Thoracic aorta (tissue), 2 donors: ENCODE measurements around the gene KANSL1L. TPM values are rescaled to one million over a fixed set of nuclear protein-coding genes. Genes with fewer than 3 reads are reported as not detected.

ENCODE experiments used
- ATAC-seq: fragments of 150-250 bp; one replicate; pipeline ENCODE4 v1.8.0; 2017; ENCODE audit warnings: low read depth; ENCODE audit not compliant: insufficient number of reproducible peaks, low FRiP score
- DNase-seq: peaks from one replicate; pipeline ENCODE4 v3.0.0-alpha.2; 2020; ENCODE audit warnings: low spot score
- H3K27ac ChIP-seq, 2 donors: fragments of 200-600 bp; sonication (generic); 1 replicate in 1 of 2; 2 replicates in 1 of 2; pipeline ENCODE4 v1.5.1; 2016; ENCODE audit warnings: mild to moderate bottlenecking in 2 of 2, moderate library complexity in 2 of 2
- H3K27me3 ChIP-seq: fragments of 200-600 bp; sonication (generic); replicated peaks from 2 replicates; pipeline ENCODE4 v1.6.0; 2016; ENCODE audit warnings: mild to moderate bottlenecking; ENCODE audit not compliant: insufficient read depth
- H3K36me3 ChIP-seq: fragments of 200-600 bp; sonication (generic); one replicate; pipeline ENCODE4 v1.5.1; 2016
- H3K4me1 ChIP-seq, 2 donors: fragments of 200-600 bp; sonication (generic); 1 replicate in 1 of 2; 2 replicates in 1 of 2; pipeline versions ENCODE4 v1.5.1 to v1.6.0; 2016; ENCODE audit warnings: low read depth in 2 of 2, mild to moderate bottlenecking in 1 of 2; ENCODE audit not compliant: control insufficient read depth in 1 of 2
- H3K4me3 ChIP-seq: fragments of 200-600 bp; sonication (generic); 2 replicates; pipeline ENCODE4 v1.5.1; 2016; ENCODE audit warnings: mild to moderate bottlenecking
- H3K9me3 ChIP-seq: fragments of 200-600 bp; sonication (generic); 2 replicates; pipeline ENCODE4 v1.5.1; 2016
- total RNA-seq, 2 donors: library from RNA; depleted of rRNA; stranded (reverse); fragments of >200 nt; gene quantifications; one replicate each; pipeline versions ENCODE4 v1.1.0 to v1.2.3, GENCODE V29; 2016
- TF ChIP-seq, protein P1 (sequence below): fragments of 200-600 bp; sonication (generic); IDR thresholded peaks from one replicate; pipeline ENCODE4 v1.5.1; 2019; ENCODE audit warnings: antibody characterized with exemption

Gene KANSL1L
- total RNA-seq, 2 donors from 2014 or later: 35.1 to 77.2 TPM

GRCh38 chr2:210003359-210003758 lies 167.8 kb downstream of the KANSL1L start:
- ATAC-seq: no peak
- Histone ChIP-seq H3K4me1 (peaks cover 21 to 43% of the 10 kb centered on the region in 2 donors), H3K27me3 (no peaks in the 10 kb centered on the region), H3K36me3 (no peaks in the 10 kb centered on the region), H3K4me3 (peak overlapping the region; percentile 79), H3K27ac (no peak overlapping the region), H3K9me3 (no peaks in the 10 kb centered on the region)
- DNase-seq: no peak
- TF ChIP-seq, protein P1, sequence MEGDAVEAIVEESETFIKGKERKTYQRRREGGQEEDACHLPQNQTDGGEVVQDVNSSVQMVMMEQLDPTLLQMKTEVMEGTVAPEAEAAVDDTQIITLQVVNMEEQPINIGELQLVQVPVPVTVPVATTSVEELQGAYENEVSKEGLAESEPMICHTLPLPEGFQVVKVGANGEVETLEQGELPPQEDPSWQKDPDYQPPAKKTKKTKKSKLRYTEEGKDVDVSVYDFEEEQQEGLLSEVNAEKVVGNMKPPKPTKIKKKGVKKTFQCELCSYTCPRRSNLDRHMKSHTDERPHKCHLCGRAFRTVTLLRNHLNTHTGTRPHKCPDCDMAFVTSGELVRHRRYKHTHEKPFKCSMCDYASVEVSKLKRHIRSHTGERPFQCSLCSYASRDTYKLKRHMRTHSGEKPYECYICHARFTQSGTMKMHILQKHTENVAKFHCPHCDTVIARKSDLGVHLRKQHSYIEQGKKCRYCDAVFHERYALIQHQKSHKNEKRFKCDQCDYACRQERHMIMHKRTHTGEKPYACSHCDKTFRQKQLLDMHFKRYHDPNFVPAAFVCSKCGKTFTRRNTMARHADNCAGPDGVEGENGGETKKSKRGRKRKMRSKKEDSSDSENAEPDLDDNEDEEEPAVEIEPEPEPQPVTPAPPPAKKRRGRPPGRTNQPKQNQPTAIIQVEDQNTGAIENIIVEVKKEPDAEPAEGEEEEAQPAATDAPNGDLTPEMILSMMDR: no peak

DNA sequence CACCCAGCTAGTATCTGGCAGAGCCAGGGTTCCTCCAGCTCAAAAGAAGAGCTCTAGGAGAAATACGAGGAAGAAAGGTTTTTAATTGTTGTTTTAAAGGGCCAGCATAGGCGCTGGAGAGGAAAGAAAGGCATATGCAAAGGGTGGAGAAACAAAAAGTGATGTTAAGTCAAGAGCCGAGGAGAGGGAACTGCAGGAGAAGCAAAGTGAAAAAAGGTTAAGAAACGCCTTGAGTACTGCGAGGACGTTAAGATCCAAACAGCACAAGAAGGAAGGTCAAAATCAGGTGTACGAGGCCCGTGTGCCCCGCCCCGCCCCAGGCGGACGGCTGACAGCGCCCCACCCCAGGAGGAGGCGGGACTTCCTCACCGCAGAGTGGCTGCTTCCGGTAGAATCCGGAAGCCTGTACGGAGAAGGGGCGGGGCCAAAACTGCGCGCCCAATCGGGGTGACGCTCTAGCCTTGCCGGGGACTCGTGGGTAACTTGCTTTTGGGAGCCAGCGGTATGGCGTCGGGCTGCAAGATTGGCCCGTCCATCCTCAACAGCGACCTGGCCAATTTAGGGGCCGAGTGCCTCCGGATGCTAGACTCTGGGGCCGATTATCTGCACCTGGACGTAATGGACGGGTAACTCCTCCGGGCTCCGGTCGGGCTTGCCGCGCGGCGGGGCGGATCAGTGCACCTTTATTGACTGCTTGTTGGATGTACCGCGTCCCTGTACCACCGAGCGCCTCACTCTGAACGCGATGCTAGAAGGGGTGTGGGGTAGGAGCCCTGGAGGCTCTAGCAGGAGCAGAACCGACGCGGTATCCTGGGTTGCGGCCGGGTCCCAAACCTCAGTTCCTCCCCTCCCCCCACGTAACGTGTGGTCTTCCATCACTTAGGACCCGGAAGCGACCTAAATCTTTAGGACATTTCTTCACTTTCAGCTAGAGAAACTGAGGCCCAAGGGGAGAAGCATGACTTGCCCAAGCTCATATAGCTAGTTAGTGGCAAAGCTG lies 168.8 kb downstream of the KANSL1L start, which contains the start of gene RPE:
RPE (plus strand) TSS at position 481 of the 1,000 bp plus-strand sequence; CDS start at position 505, 24 bp downstream.
- DNase-seq (peak; percentile 71), ATAC-seq (peak; percentile 97)
- TF ChIP-seq, protein P1: no peak
- Histone ChIP-seq H3K36me3 (no peaks in the 10 kb centered on the region), H3K27me3 (no peaks in the 10 kb centered on the region), H3K27ac (peak within 1 kb of the TSS; percentile 64 to 70), H3K4me3 (peak within 1 kb of the TSS; percentile 79), H3K4me1 (peaks cover 21 to 38% of the 10 kb centered on the region in 2 donors), H3K9me3 (no peaks in the 10 kb centered on the region)

GRCh38 chr2:210000464-210001324 lies 170.5 kb downstream of the KANSL1L start:
- no peak overlapping the region for H3K4me3 ChIP-seq
- ATAC-seq (no peak), DNase-seq (no peak)
- peaks cover 18 to 31% of the 10 kb centered on the region in 2 donors for H3K4me1 ChIP-seq
- H3K27ac ChIP-seq: no peak overlapping the region
- TF ChIP-seq, protein P1: no peak
- no peaks in the 10 kb centered on the region for H3K27me3 ChIP-seq
- no peaks in the 10 kb centered on the region for H3K9me3 ChIP-seq
- H3K36me3 ChIP-seq: no peaks in the 10 kb centered on the region

DNA sequence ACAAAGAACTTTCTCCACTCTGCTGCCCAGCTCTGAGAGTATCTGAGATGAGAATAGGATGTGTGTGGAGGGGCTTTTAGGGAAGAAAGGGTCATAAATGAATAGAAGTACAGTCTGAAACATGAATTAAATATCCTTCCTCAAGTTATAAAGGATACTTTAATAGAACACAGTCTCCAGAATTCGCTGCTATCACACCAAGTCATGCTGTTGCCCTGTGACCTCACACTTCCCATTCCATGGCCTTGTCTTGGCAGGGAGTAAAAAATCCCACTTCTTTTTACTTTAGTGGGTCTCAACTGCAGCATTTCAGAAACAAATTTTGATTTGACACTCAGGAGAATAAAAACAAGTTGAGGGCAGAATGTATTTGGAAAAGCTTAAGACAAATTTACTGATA lies 172.6 kb downstream of the KANSL1L start:
- TF ChIP-seq, protein P1: no peak
- Histone ChIP-seq H3K27me3 (no peaks in the 10 kb centered on the region), H3K27ac (no peak overlapping the region), H3K4me1 (peaks cover 4 to 11% of the 10 kb centered on the region in 2 donors), H3K36me3 (no peaks in the 10 kb centered on the region), H3K4me3 (no peak overlapping the region), H3K9me3 (no peaks in the 10 kb centered on the region)
- DNase-seq (no peak), ATAC-seq (no peak)
